OCI-LY1 (cell line): Measurements from ENCODE around the gene STARD4.

ENCODE experiments used
- H2AFZ ChIP-seq: fragments of 200-600 bp; sonication (generic), shearing (Covaris generic); 2 replicates; pipeline ENCODE4 v1.6.0; 2014; ENCODE audit warnings: antibody characterized with exemption, mild to moderate bottlenecking, low read length
- H3F3A ChIP-seq: fragments of 200-600 bp; sonication (generic), shearing (Covaris generic); 2 replicates; pipeline ENCODE4 v1.6.0; 2014; ENCODE audit warnings: mild to moderate bottlenecking, antibody characterized with exemption, low read length, moderate library complexity; ENCODE audit not compliant: insufficient read depth
- H3K27ac ChIP-seq: fragments of 200-600 bp; sonication (generic); 2 replicates; pipeline ENCODE4 v1.5.1; 2014; ENCODE audit warnings: low read length, mixed run types, mild to moderate bottlenecking, low read depth; ENCODE audit not compliant: poor library complexity, severe bottlenecking
- H3K27me3 ChIP-seq: fragments of 200-600 bp; sonication (generic); 2 replicates; pipeline ENCODE4 v1.6.0; 2014; ENCODE audit warnings: antibody characterized with exemption, mild to moderate bottlenecking, low read length, moderate library complexity; ENCODE audit not compliant: insufficient read depth
- H3K36me3 ChIP-seq: fragments of 200-600 bp; sonication (generic); 2 replicates; pipeline ENCODE4 v1.6.1; 2014; ENCODE audit warnings: mild to moderate bottlenecking, antibody characterized with exemption, low read length, moderate library complexity, mixed read lengths; ENCODE audit not compliant: insufficient read depth
- H3K4me1 ChIP-seq: fragments of 200-600 bp; sonication (generic); 2 replicates; pipeline ENCODE4 v1.5.1; 2014; ENCODE audit warnings: mild to moderate bottlenecking, low read length, moderate library complexity; ENCODE audit not compliant: insufficient read depth, severe bottlenecking
- H3K4me2 ChIP-seq: fragments of 200-600 bp; sonication (generic), shearing (Covaris generic); 2 replicates; pipeline ENCODE4 v1.6.1; 2014; ENCODE audit warnings: low read length
- H3K4me3 ChIP-seq: fragments of 200-600 bp; sonication (generic); 2 replicates; pipeline ENCODE4 v1.5.1; 2014; ENCODE audit warnings: low read length, low read depth, mild to moderate bottlenecking, mixed read lengths; ENCODE audit not compliant: poor library complexity, severe bottlenecking
- H3K79me2 ChIP-seq: fragments of 200-600 bp; shearing (Covaris generic); 2 replicates; pipeline ENCODE4 v1.6.1; 2016; ENCODE audit warnings: mixed run types, low read length, mixed read lengths; ENCODE audit not compliant: insufficient read depth
- H3K9ac ChIP-seq: fragments of 200-600 bp; sonication (generic), shearing (Covaris generic); 2 replicates; pipeline ENCODE4 v1.6.1; 2014; ENCODE audit warnings: mild to moderate bottlenecking, low read length, mixed read lengths
- H3K9me2 ChIP-seq: fragments of 200-600 bp; sonication (generic), shearing (Covaris generic); 2 replicates; pipeline ENCODE4 v1.6.1; 2014; ENCODE audit warnings: low read depth, mild to moderate bottlenecking, low read length, mixed read lengths
- H3K9me3 ChIP-seq: fragments of 200-600 bp; shearing (Covaris generic); 2 replicates; pipeline ENCODE4 v1.6.1; 2014; ENCODE audit warnings: low read length, mixed read lengths
- H4K20me1 ChIP-seq: fragments of 200-600 bp; sonication (generic), shearing (Covaris generic); 2 replicates; pipeline ENCODE4 v1.6.0; 2016; ENCODE audit warnings: mild to moderate bottlenecking, low read length; ENCODE audit not compliant: insufficient read depth
- CTCF ChIP-seq: fragments of 200-600 bp; sonication (generic), shearing (Covaris generic); IDR thresholded peaks from 2 replicates; pipeline ENCODE4 v1.5.1; 2017; ENCODE audit warnings: mild to moderate bottlenecking, antibody characterized with exemption, low read length, moderate library complexity, mixed read lengths
- EZH2 ChIP-seq: fragments of 200-600 bp; sonication (generic), shearing (Covaris generic); IDR thresholded peaks from 2 replicates; pipeline ENCODE4 v1.8.0; 2017; ENCODE audit warnings: borderline replicate concordance, mixed run types, mild to moderate bottlenecking, antibody characterized with exemption, low read length, moderate library complexity, mixed read lengths

STARD4 gene

GRCh38 chr5:111509119-111509518 is 3.2 kb downstream of the STARD4 start:
- Histone ChIP-seq H4K20me1 (peaks cover 2% of the 10 kb centered on the region; the same call in 1 of the 2 replicates), H3K4me3 (peak overlapping the region; percentile 75), H3K36me3 (peaks cover 17% of the 10 kb centered on the region), H3K79me2 (peaks cover 51% of the 10 kb centered on the region), H3K27ac (no peak overlapping the region), H3K9me2 (no peaks in the 10 kb centered on the region), H3K4me1 (peaks cover 36% of the 10 kb centered on the region), H3K9ac (no peak overlapping the region), H3K9me3 (no peaks in the 10 kb centered on the region), H2AFZ (no peak overlapping the region), H3F3A (no peaks in the 10 kb centered on the region), H3K27me3 (no peaks in the 10 kb centered on the region), H3K4me2 (peak overlapping the region; percentile 78; the same call in 1 of the 2 replicates)
- TF ChIP-seq EZH2 (no peak), CTCF (no peak)

GRCh38 chr5:111507276-111507675 is 5.1 kb downstream of the STARD4 start:
- no peaks in the 10 kb centered on the region for H3K9me3 ChIP-seq
- H3K36me3 ChIP-seq, result peaks cover 26% of the 10 kb centered on the region
- peaks cover 28% of the 10 kb centered on the region for H3K4me1 ChIP-seq
- H3K4me2 ChIP-seq, result no peak overlapping the region
- peaks cover 55% of the 10 kb centered on the region for H3K79me2 ChIP-seq
- no peaks in the 10 kb centered on the region for H3F3A ChIP-seq
- H2AFZ ChIP-seq, result no peak overlapping the region
- H3K27ac ChIP-seq, result no peak overlapping the region
- no peak overlapping the region for H3K9ac ChIP-seq
- TF ChIP-seq CTCF (no peak), EZH2 (no peak)
- no peaks in the 10 kb centered on the region for H3K9me2 ChIP-seq
- no peak overlapping the region for H3K4me3 ChIP-seq
- H4K20me1 ChIP-seq, result peaks cover 2% of the 10 kb centered on the region; the same call in 1 of the 2 replicates
- H3K27me3 ChIP-seq, result no peaks in the 10 kb centered on the region

DNA sequence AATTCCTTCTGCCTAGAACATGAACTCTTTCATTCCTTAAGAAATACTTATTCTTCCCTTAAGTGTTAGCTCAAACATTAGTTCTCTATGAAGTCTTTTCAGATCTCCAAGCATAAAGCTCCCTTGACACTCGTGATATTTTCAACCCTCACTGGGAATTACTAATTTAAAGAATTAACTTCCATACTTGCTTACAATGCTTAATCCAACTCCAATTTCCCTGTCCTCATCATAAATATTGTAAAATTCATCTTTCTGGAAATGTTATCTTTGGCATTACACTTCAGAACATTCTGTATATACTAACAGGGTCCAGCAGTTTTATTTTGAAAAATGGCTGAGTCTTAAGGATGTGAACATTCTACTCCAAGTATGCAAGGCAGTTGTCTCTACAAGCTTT is 7.2 kb downstream of the STARD4 start:
- H3F3A ChIP-seq, result no peaks in the 10 kb centered on the region
- H3K9ac ChIP-seq, result no peak overlapping the region
- no peaks in the 10 kb centered on the region for H3K27me3 ChIP-seq
- H3K9me2 ChIP-seq, result no peaks in the 10 kb centered on the region
- H3K9me3 ChIP-seq, result no peaks in the 10 kb centered on the region
- H3K36me3 ChIP-seq, result peaks cover 34% of the 10 kb centered on the region
- H2AFZ ChIP-seq, result no peak overlapping the region
- no peak overlapping the region for H3K4me2 ChIP-seq
- no peak overlapping the region for H3K27ac ChIP-seq
- H3K4me3 ChIP-seq, result no peak overlapping the region
- H3K79me2 ChIP-seq, result peaks cover 38% of the 10 kb centered on the region
- H3K4me1 ChIP-seq, result peaks cover 14% of the 10 kb centered on the region
- peaks cover 2% of the 10 kb centered on the region; the same call in 1 of the 2 replicates for H4K20me1 ChIP-seq
- TF ChIP-seq CTCF (no peak), EZH2 (no peak)
